HK-2 (cell line): ENCODE measurements around the gene RHOA.
A peak's percentile ranks its signal among the peaks of the same experiment; 100 is the strongest.
"Not testable (repeated sequence)": the region's sequence is repeated elsewhere in the genome, so short reads cannot be mapped to it uniquely, and the experiment has no call there.

Experiments used
- DNase-seq: peaks from one replicate; pipeline ENCODE4 v3.0.0-alpha.2; 2018; ENCODE audit not compliant: unreplicated experiment

Gene RHOA

GRCh38 chr3:49362561-49362960 lies 49.2 kb downstream of the RHOA start:
- no peak for DNase-seq

- no peak for DNase-seq
These were observed 52.2 kb downstream of the RHOA start for GRCh38 chr3:49359623-49360022.

GRCh38 chr3:49358884-49359225 lies 52.9 kb downstream of the RHOA start:
- no peak for DNase-seq

- peak; percentile 94 for DNase-seq
These were observed 53.4 kb downstream of the RHOA start, which contains the start of gene GPX1 for GRCh38 chr3:49358217-49358883. TSS of gene GPX1 (minus strand) at chr3:49358353. CDS start at chr3:49358278, 75 bp downstream.

- DNase-seq: peak; percentile 62
These were observed 54.1 kb downstream of the RHOA start for GRCh38 chr3:49357443-49358216.

- DNase-seq: not testable (repeated sequence)
These were observed 54.7 kb downstream of the RHOA start for GRCh38 chr3:49357095-49357442.

- DNase-seq: no peak
These were observed 58.8 kb downstream of the RHOA start for GRCh38 chr3:49352890-49353421.

GRCh38 chr3:49352281-49352680 lies 59.5 kb downstream of the RHOA start:
- DNase-seq: no peak

- DNase-seq: peak; percentile 33
These were observed 60.2 kb downstream of the RHOA start for GRCh38 chr3:49351521-49352011.

- DNase-seq: no peak
These were observed 62.2 kb downstream of the RHOA start for GRCh38 chr3:49349348-49350114.

GRCh38 chr3:49348361-49348760 lies 63.4 kb downstream of the RHOA start:
- DNase-seq: not testable (repeated sequence)

- no peak for DNase-seq
These were observed 65.0 kb downstream of the RHOA start for GRCh38 chr3:49346797-49347251.

GRCh38 chr3:49343163-49343562 lies 68.6 kb downstream of the RHOA start:
- DNase-seq: no peak

GRCh38 chr3:49341996-49342395 lies 69.8 kb downstream of the RHOA start:
- no peak for DNase-seq

GRCh38 chr3:49339941-49340800 lies 71.6 kb downstream of the RHOA start, which contains the start of gene USP4:
TSS of gene USP4 (minus strand) at chr3:49340053. CDS start at chr3:49340024, 29 bp downstream.
- peak; percentile 88 for DNase-seq

- DNase-seq: no peak
These were observed 72.2 kb downstream of the RHOA start for GRCh38 chr3:49339581-49339940.

- DNase-seq: no peak
These were observed 77.7 kb downstream of the RHOA start for GRCh38 chr3:49333916-49334633.

- no peak for DNase-seq
These were observed 78.7 kb downstream of the RHOA start for GRCh38 chr3:49333091-49333490.

- no peak for DNase-seq
These were observed 82.6 kb downstream of the RHOA start for GRCh38 chr3:49329186-49329585.

- not testable (repeated sequence) for DNase-seq
These were observed 83.4 kb downstream of the RHOA start for GRCh38 chr3:49328350-49328749.
